Epithelial cell of proximal tubule (primary cell): ENCODE measurements around the gene PTPRD. TPM values are rescaled to one million over a fixed set of nuclear protein-coding genes. Genes with fewer than 3 reads are reported as not detected.

Experiments
- DNase-seq: peaks from one replicate; pipeline ENCODE4 v3.0.0-alpha.2; 2011; ENCODE audit warnings: low read depth
- H3K4me3 ChIP-seq: 2 replicates; pipeline ENCODE4 v1.5.1; 2011; ENCODE audit warnings: low read depth, mild to moderate bottlenecking, low read length
- total RNA-seq: library from RNA; depleted of rRNA; stranded (reverse); fragments of >200 nt; gene quantifications from 2 replicates; pipeline ENCODE4 v1.2.3, GENCODE V29; 2015
- TF ChIP-seq, protein P1 (sequence below): conservative IDR thresholded peaks from 2 replicates; pipeline ENCODE4 v1.5.1; 2012; ENCODE audit warnings: low read depth, mild to moderate bottlenecking, low read length

Gene PTPRD
- total RNA-seq, 1 donor from 2014 or later, result 3.2 TPM

DNA sequence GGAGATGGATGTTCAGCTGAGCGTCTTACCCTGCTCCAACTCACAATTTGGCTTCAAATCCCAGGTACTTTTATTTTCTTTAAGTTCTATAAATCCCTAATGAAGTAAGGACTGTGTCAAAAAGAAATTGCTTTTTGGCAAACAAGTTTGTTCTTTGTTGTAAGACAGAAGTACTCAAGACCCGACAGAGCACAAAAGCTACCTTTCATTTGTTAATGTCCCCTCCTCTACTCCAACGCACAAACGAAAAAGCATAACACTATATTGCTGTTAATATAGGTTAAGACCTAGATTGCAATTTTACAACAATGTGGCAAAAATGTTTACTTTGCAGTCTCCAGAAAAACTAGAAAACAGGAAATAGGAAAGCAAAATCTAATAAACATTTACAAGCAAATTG, 2217.8 kb downstream of the PTPRD start:
- TF ChIP-seq, protein P1, sequence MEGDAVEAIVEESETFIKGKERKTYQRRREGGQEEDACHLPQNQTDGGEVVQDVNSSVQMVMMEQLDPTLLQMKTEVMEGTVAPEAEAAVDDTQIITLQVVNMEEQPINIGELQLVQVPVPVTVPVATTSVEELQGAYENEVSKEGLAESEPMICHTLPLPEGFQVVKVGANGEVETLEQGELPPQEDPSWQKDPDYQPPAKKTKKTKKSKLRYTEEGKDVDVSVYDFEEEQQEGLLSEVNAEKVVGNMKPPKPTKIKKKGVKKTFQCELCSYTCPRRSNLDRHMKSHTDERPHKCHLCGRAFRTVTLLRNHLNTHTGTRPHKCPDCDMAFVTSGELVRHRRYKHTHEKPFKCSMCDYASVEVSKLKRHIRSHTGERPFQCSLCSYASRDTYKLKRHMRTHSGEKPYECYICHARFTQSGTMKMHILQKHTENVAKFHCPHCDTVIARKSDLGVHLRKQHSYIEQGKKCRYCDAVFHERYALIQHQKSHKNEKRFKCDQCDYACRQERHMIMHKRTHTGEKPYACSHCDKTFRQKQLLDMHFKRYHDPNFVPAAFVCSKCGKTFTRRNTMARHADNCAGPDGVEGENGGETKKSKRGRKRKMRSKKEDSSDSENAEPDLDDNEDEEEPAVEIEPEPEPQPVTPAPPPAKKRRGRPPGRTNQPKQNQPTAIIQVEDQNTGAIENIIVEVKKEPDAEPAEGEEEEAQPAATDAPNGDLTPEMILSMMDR, result no peak
- H3K4me3 ChIP-seq, result no peak overlapping the region
- no peak for DNase-seq

DNA sequence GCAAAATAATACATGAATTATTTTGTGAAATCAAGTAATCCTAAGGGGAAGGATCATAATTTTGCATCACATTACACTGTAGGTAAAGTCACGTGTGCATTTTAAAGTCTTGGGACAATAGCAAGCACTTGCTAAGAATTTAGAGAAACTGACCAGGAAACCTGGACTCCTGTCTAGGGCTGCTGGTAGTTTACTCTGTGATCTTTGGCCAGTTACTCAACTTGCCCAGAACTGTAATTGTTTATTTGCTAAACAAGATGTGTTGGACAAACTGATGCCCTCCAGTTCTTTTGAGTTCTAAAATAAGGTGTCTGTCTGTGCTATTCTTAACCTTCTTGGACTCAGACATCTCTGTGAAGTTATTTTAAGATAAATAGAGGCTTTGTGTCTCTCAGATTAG, 2218.5 kb downstream of the PTPRD start:
- TF ChIP-seq, protein P1, result no peak
- no peak overlapping the region for H3K4me3 ChIP-seq
- no peak for DNase-seq

DNA sequence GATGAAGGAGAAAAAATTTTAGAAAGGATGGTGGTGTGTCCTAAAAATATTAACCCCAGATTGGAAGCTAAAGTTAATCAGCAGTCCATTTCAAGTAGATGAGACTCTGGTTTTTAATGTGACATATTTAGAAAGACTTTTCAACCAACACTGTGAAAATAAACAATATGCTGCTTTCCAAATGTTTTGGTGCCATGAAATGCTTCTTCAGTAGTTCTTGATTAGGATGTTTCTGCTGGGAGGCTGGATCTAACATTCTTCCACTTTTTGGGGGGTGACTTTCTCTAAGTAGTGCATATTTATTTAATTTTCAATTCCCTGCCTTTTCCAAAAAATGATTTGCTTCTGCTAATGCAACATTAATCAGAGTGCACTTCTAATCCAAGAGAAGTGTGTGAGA, 2219.9 kb downstream of the PTPRD start:
- DNase-seq, result no peak
- no peak overlapping the region for H3K4me3 ChIP-seq
- TF ChIP-seq, protein P1, result no peak

DNA sequence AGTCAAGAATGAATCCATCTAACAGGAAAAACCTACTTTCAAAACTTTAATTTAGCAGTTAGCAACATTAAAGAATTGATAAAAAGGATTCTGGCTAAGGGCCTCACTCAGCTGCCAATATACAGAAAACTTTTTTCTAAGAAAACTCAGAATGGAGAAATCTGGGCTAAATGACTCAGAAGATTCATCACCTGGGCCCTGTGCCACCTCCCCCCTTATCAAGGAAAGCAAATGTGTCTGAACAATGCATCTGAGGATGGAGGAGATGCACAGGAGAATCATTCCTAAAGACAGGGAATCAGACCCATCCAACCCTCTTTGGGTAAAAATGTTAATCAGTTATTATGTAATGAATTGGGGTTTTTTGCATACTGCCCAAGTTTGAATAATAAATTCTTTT, 2221.2 kb downstream of the PTPRD start:
- TF ChIP-seq, protein P1, result no peak
- no peak for DNase-seq
- no peak overlapping the region for H3K4me3 ChIP-seq

DNA sequence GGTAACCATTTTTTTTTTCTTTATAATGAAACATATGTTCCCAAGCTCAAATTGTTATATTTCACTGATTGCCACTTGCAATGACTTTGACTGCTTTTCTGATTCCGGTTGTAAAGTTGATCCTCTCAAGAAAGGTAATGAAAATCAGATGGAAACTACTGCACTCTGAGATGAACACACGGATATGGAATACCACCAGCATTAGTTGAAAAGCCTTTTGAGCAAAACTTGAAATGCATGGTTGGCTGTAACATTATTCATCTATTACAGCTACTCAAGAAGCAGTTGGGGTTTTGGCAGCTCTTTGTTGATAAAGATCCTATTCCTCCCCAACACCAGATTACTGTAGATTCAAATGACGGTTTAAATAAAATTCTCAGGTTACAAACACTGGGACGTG, 2221.7 kb downstream of the PTPRD start:
- H3K4me3 ChIP-seq, result no peak overlapping the region
- no peak for DNase-seq
- TF ChIP-seq, protein P1, result no peak

DNA sequence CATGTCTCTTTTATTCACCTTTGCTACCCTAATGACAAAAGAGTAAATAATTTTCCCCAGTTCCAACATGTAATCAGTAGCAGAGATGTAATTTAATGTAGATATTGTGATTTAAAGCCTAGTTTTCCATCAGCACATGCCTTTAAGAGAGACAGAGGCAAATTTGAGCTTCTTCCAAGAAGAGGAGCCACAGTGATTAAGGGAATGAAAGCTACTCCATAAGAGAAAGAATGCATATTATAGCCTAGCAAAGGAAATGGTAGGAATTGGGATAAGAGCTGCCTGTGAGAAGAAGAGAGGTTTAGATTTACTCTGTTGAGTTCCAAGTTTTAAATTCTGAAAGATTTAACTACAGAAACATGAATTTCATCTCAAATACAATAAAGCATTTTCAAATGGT, 2222.2 kb downstream of the PTPRD start:
- no peak for DNase-seq
- H3K4me3 ChIP-seq, result no peak overlapping the region
- TF ChIP-seq, protein P1, result no peak

DNA sequence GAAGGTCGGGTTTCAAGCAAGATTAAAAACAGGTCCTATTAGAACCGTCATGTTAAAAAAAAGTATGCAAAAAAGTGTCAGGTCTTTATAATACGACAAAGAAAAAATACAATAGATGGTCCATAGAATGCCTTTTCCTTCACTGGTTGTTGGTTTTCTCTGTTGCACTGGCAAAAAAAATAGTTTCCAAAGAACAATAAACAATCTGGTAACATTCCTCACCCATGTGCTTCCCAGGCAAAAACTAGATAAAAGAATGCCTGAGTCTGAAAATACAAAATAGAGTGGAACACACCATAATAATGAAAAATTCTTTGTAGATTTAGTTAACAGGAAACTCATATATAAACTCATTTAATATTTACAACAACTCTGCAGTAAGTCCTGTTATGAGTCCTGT, 2223.3 kb downstream of the PTPRD start:
- DNase-seq, result no peak
- TF ChIP-seq, protein P1, result no peak
- no peak overlapping the region for H3K4me3 ChIP-seq
